HG03196 (cell line): ENCODE measurements around the gene HOXA6.

Experiments
- ATAC-seq: cut with Tn5 transposase; IDR thresholded peaks from one replicate; pipeline ENCODE4 v1.9.1; 2021; ENCODE audit not compliant: unreplicated experiment

HOXA6 gene

DNA sequence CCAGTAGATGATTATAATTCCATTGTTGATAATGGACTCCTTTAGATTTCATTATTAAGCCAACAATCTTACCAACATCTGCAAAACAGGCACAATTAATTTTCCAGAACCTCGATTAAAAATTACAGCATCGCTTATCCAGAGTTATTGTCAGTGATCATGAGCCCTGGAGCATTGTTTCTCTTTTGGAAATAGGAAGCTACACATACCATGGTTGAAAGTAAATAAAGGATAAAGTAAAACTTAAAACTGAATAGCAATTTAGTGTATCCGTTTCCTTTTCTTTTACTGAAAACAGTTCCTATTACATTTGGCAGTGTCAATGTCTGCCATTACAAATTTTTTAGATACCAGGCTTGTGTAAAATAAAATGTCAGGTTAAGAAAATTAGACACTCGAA lies 35.2 kb downstream of the HOXA6 start:
- ATAC-seq: no peak

DNA sequence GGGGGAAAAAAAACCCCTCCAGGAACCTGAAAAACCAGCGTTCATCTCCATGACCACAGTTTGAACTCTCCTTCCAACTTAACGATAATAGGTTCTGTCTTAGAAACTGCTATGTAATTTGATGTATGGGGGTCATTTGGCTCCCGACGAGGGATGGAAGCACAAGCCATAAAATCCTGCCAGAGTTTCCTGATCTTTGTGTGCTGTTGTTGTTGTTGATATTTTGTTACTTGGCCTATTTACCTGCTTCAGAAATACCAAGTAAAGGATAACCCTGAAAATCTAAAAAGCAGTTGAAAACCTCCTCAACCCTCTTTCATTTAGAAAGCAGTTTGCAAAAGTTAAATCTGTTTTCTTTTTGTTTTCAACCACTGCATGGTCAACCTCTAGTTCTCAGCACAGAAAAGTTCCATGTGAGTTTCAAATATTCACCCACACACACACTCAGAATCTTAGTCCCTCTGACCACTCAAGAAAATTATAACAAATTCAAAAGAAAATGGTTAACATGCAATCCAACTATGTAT lies 35.8 kb downstream of the HOXA6 start:
- ATAC-seq: no peak

DNA sequence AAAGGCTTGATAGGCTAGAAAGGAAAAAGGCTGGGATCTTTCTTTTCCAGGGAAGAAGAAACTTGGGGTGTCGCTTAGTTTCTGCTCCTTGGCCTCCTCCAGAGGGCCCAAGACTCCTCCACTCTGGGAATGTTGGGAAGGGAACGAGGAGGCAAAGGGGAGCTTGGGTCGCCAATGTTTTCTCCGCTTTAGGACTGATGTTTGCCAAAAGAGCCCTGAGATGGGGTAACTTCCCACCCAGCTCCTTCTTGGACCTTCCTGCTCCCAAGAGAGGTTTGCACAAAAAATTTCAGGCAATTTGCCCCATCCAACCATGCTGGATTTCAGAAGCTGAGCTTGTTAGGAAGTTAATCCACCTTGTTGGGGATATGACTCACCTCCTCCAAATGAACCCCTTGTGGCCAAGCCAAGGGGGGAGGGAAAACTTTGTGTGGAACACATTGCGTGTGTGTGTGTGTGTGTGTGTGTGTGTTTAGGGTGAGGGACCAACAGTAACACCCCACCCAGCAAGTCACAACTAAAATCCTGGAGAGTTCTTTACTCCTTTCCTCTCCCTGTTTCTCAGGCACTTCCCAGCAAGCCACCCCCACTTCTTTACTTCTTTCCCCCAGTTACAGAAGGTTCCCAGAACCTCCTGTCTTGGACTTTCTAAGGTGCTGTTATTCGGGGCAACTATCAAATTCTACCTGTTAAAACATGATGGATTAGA lies 36.4 kb downstream of the HOXA6 start:
- no peak for ATAC-seq

DNA sequence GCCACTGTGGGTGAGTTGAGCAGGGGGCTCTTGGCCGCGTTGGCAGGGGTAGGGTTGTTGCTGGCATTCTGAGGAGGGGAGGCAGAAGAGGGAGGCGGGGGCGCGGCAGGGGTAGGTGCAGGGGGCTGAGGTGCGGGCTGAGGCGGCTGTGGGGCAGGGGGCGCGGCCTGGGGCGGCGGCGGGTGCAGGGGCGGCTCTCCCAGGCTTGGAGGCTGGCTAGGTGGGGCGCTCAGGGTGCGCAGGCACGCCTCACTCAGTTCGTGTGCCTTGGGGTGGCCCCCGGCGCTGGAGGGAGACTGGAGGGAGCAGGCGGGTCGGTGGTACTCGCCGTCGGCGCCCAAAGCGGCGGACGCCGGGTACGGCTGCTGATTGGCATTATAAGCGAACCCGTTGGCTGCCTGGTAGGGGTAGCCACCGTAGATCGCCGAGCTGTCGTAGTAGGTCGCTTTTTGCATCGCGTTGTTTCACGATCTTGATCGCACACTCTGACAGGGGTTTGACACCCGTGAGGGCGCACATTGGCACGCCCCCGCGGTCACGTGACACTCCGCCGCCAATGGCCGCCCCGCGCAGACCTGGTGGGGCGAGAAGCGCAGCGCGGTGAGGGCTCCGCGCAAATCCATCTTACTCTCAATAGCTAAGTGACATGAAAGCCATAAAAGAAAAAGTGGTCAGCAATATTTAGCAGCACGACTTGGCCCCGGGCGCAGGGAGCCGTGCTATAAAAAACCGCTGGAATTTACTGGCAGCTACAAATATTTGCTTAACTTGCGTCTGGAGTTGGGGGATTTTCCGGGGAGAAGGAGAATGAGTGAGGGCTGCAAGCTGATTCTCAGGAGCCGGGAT lies 37.2 kb downstream of the HOXA6 start:
- ATAC-seq: no peak

DNA sequence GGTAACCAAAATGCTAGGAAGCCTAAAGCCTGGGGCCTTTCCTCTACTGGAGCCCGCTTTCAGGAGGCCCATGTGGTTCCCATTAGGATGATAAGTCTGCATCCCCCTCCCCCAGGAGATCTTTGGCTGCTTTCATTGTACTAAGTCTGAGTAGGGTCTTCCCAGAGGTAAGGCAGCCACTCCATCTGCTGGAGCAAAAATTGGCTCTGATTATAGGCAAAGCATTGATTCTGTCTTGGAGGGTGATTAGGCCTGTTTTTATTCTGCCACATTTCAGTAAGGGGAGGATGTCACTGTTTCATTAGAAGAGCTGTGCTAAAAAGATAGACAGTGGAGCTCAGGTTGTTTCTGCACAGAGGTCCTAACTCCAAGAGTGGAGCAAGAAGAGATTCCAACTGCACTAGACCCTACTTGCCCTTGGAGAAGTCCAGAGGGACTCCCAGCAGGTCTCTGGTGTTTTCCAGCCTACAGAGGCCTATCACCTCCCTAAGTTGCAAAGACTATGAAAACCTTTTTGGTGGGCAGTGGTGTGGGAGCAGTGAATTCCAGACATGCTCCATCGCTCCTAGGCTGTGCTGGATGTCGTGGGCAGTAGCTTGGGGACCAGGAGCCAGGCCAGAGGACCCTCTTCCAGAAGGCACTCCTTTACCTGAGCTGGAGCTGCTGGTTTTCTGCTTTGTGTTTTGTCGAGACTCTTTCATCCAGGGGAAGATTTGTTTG lies 37.9 kb downstream of the HOXA6 start:
- no peak for ATAC-seq

DNA sequence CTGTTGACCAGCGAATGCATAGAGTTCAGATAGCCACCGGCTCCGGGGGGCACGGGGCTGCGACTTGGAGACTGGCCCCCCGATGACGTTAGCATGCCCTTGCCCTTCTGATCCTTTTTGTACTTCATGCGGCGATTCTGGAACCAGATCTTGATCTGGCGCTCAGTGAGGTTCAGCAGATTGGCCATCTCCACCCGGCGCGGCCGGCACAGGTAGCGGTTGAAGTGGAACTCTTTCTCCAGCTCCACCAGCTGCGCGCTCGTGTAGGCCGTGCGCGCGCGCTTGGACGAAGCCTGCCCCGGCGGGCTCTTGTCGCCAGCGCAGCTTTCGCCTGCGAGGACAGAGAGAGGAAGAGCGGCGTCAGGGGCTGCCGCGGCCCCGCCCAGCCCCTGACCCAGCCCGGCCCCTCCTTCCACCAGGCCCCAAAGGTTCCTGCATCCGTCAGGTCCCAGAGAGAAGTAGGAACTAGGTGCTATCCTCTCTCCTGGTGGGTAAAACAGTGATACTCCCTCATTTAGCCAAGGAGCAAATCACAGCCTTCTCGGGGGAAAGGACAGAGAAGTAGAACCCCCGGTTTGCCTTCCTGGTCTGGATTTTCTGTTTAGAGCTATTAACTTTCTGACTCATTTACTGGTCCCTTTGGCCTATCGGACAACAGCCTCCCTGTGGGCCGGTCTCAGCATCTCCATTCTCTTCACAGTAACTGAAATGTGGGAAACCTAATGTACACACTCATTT lies 39.0 kb downstream of the HOXA6 start:
- no peak for ATAC-seq

DNA sequence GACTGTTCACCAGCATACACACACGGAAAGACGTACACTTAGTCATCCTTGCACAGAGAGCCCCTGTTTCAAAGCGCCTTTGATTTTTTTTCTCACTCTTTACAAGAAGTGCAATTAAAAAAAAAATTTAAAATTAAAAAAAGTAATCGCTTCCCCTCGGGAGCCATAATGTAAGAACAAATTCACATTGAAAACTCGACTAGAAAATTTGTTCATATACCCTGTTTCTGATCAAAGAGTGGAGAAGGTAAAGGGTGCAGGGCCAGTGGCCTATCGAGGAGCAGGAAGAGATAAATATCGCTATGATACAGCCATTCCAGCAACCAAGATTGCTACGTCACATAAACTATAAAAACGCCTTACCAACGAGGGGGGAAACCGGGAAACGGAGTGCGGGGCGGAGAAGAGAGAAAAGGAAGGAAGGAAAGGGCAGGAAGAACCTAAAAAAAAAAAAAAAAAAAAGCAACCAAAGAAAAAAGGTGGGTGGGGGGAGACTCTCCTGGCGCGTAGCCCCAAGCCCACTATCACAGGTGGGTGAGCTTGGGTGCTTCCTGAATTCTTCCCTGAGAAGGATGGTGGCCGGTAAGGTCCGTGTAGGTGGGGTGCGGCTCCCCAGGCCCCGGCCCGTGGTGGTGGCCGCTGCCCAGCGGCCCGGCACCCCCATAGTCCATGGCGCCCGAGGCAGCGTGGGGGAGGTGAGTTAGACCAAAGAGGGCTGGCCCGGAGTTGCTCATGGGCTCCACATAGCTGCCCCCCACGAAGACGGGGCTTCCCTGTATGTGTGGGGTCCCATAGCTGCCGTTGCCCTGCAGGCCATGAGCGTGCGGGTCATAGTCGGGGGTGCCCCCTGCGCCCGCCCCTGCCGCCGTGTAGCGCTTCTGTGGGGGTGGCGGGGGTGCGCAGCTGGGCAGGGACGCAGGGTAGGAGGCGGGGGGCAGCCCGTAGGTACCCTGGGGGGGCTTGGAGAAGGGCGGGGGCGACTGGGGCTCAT lies 39.9 kb downstream of the HOXA6 start:
- no peak for ATAC-seq

DNA sequence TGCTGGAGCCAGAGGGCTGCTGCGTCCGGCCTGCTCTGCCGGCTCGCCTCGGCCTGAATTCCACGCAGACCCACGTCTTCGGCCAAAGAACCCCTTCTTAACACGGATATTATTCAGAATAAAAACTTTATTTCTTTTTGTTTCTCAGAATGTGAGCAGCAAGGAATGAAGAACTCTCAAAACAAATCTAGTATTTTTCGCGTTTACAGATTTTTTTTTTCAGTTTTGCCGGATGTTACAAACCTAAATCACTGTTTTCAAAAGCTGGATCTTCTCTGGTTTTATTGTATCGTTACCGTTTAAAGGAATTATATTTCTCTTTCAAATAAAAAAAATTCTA lies 40.7 kb downstream of the HOXA6 start:
- no peak for ATAC-seq

DNA sequence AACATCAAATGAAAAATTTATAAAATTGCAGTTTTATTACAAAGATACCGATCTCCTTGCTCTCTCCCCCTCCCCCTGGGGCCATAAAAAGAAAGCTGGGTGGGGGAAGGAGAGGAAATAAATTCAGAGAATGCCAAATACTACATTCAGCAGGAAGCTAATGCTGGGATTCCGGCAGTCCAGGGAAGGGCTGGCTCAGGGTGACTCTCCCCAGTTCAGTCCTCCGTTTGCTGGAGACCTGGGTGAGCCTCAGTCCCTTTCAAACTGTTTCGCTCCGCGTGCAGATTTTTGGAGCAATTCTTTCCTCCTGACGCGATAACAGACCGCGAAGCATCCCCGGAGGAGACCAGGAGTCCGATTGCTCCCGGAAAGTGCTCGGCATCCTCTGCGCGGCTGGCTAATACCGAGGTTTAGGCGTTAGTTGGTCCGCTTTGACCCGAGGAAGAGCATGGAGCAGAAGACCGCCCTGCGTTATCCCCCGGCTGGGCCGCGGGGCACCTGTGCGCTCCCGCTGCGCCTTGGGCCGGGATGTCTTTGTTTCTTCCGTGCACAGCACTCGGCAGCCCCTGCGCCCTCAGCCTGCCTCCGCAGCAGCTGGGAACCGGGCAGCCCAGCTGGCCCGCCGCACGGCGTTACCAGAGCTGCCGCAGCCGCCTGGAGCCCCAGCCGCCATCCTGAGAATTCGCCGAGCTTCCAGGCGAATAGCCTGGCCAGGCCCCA lies 41.2 kb downstream of the HOXA6 start:
- no peak for ATAC-seq

DNA sequence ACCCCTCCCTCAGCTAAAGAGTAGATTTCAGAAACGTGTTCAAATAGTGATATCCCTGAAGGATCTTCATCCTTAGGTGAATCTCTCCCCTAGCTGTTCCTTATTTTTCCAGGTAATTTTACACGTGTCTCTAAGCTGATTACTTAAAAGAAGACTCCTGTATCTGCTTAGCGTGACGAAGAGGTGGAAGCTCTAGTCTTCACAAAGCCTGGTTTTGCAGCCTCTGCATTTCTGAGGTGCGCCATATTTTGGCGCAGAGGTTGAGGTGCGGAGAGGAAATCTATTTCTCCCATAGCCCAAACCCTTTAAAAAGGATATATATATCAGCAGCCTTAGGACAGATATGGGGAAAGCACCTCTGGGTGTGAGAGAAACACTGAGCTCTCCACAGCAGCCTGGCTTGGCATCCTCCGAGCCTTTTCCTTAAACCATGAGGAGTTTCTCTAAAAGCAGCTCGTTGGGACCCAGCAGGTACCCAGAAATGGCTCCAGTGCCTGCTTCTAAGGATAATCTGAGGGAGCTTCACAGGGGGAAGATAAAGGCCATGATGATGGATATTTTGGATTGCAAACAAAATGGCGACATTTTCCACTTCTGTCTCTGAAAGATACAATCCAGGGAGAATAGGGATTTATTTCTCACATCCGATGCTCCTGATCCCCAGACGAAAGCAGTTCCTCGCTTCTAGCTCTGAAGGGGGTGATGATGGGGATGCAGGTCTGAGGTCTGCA lies 42.1 kb downstream of the HOXA6 start:
- ATAC-seq: no peak

DNA sequence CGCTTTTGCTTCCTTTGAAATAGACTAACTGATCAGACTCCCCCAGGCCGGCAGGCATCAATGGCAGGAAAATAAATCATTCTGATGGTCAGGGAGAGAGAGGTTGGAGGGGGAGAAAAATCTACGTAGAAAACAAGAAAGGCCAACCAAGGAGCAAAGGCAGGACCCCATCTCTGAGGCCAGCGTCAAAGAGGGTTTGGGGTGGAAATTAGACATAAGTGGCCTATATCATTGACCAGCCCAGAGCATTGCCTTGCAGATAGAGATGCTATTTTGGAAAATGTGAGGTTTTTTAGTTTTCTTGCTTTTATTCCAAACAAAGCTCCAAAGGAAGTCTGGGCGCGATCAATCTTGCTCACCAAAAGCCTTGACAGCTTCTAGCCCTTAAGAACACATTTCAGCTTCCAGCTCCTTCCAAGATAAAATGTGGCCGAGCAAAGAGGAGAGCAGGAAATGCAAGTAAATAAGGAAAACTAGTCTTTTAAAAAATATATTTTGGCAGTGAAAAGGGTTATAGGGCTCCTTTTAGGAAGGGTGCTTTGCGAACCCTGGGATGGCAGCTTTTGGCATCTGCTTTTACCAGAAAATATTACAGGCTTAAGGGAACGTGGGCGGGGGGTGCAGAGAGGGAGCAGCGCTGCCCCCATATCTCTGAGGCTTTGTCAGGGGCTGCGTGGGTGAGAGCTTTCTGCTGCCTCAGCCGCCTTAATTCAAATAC lies 43.1 kb downstream of the HOXA6 start:
- ATAC-seq: no peak

DNA sequence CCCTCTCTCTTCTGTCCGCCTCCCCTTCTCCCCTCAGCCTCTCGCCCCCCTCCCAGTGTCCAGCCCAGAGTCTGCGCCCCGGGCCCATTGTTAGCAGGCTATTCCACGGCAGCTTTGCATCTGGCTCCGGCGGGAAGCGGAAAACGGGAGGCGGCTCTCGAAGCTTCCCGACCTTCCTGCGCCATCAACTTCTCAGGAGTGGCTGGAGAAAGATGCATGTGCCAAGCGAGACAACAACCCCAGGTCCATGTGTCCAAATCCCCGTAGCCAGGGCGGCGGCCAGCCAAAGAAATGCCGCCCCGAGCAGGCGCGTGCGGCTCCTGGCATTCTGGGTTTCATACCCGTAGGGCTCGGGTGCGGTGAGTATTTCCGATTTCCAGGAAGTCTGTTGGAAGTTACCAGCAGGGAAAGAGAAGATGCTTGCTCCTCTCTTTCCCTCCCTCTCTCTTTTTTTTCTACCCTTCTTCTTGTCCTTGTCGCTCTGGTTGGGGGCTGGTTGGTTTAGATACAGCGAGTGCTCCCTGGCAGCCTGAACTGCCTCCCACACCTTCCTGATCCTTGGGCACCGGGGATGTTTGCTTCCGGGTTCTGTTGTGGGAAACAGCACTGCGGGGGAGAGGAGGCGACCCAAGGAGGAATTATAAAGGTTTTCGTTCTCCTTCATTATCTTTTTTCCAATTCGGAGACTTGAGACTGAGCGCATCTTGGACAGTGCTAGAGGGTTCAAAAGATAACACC lies 43.9 kb downstream of the HOXA6 start:
- ATAC-seq: no peak

DNA sequence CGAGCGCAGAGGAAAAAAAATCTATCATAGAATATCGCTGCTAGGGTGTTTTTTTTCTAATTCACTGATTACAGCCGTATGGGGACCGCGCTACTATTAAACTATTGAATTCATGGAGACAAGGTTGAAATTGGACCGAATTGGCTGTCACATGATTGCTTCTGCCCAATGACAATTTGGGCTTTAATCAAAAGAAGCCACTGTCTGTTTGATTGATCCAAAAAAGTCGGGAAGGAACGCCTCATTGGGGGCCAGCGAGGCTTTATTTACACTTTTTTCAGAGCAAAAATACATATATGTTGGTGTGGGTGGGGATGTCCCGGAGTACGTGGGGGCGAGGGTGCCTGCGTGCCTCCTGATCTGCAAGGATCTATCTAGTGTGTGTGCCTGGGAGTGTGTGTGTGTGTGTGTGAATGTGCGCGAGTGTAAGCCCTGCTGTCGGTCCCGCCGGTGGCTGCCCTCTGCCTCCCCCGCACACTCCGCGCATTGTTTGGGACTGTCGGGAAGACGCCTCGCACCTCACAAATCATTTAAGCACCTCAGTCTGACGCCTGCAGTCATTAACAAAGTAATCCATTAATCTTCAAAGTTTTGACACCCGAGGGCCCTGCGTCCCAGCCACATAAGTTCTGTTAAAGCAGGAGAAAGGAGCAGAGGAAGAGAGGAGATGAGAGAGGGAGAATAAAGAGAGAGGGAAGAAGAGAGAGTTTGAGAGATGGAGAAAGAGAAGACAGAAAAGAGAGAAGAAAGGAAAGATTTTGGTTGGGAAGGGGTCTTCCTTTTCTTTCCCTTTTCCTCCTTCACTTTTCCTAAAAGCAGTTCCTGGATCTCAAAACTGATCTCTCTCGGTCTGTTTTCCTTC lies 44.8 kb downstream of the HOXA6 start, which contains the start of gene HOXA2:
TSS of gene HOXA2 (minus strand) at position 103 of the 862 bp plus-strand sequence. CDS start 183 bp downstream, outside the sequence.
- no peak for ATAC-seq

DNA sequence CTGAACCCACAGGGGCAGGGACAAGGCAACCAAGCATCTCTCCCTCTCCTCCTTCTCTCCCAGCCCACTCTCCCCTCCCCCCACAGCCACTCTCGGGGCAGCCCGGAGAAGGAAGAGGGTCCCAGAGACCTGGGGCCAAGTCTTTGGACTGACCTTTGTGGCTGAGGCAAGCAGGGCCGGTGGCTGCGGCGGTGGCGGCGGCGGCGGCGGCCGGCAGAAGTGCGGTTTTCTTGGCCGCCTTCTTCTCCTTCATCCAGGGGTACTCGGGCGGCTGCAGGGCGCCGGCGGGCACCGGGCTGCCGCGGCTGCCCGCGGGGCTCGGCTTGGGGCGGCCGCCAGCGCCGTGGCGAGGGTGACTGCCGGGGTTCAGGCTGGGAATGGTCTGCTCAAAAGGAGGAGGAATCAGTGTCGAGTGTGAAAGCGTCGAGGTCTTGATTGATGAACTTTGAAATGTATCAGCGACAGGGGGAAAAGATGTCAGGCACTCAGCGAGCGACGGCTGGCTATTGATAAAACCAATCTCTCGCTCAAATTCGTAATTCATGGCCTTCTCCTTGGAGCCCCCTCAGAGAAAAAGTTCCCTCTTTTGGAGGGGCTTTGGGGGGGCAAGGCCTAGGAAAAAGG lies 45.5 kb downstream of the HOXA6 start:
- ATAC-seq: no peak

DNA sequence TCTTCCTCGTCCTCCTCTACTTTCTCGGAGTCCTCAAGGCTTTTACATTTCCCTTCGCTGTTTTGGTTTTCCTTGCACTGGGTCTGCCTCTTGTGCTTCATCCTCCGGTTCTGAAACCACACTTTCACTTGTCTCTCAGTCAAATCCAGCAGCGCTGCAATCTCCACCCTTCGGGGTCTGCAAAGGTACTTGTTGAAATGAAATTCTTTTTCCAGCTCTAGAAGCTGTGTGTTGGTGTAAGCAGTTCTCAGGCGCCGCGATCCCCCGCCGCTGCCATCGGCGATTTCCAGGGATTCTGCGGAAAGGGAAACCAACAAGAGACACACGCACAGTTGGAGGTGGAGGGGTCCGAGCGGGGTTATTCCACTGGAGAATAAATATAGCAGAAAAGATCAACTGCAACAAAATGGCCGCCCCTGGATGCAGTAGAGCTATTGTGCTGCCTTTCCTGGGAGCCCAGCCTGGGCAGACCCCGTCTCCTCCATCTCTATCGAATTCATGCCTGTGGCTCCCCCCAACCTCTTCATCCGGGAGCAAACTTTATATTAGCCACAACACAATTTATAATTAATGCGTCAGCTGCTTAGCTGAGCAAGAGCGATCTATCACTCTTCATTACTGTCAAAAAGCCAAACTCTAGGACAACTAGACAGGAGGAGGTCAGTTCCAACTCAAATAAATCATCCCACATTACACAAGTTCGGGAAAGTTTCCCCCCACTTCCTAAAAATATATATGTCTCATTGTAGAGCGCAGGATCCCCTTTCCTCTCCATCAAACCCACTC lies 46.2 kb downstream of the HOXA6 start:
- ATAC-seq: no peak
